Right lobe of liver (tissue), 4 donors: ENCODE data around the gene POGK.

Experiments used
- POLR2A ChIP-seq: fragments of 450-650 bp; IDR thresholded peaks from one replicate; pipeline ENCODE4 v1.6.1; 2017; ENCODE audit warnings: antibody characterized with exemption, mild to moderate bottlenecking
- TF ChIP-seq, protein P1 (sequence below), 4 donors: fragments of 200-600 bp in 3 of 4; fragments of 450-650 bp in 1 of 4; IDR thresholded peaks; one replicate each; pipeline versions ENCODE4 v1.5.1 to v1.8.0; 2016 to 2022; ENCODE audit warnings: antibody characterized with exemption in 4 of 4, mild to moderate bottlenecking in 2 of 4
- donor health status: DM: no; HTN: no; CAD: no.
- donor health status: DM: no; HTN: no; CAD: no.
- donor health status: DM: no; HTN: yes; CAD: no.

DNA sequence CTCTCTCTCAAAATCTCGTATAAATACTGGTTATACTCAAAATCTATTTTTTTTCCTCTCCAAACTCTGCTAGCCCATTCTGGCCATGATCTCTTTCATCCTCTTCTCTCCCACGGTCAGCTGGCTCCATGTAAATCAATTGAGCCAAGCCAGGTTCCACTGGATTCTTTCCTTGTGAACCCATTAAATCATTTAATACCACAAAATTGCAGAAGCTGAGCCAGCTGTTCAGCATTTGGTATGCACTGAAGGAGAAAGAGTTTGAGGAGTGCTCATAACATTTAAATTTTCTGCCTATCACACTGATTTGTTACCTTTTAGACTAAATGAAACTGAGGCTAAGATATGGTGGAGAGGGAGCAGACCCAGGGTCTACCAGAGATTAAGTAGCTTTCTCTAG lies 65.9 kb downstream of the POGK start:
- TF ChIP-seq POLR2A = no peak
- TF ChIP-seq, protein P1, sequence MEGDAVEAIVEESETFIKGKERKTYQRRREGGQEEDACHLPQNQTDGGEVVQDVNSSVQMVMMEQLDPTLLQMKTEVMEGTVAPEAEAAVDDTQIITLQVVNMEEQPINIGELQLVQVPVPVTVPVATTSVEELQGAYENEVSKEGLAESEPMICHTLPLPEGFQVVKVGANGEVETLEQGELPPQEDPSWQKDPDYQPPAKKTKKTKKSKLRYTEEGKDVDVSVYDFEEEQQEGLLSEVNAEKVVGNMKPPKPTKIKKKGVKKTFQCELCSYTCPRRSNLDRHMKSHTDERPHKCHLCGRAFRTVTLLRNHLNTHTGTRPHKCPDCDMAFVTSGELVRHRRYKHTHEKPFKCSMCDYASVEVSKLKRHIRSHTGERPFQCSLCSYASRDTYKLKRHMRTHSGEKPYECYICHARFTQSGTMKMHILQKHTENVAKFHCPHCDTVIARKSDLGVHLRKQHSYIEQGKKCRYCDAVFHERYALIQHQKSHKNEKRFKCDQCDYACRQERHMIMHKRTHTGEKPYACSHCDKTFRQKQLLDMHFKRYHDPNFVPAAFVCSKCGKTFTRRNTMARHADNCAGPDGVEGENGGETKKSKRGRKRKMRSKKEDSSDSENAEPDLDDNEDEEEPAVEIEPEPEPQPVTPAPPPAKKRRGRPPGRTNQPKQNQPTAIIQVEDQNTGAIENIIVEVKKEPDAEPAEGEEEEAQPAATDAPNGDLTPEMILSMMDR (IDR thresholded peaks at IDR 0.05) = no peak
